NCI-H524 (cell line): Measurements from ENCODE around the gene BRF1.
A peak's percentile ranks its signal among the peaks of the same experiment; 100 is the strongest.

Experiments used
- DNase-seq, 2 experiments: peaks; one replicate each; lab custom pipeline; 2025; lab: John Stamatoyannopoulos, UW

Gene BRF1

GRCh38 chr14:105267820-105268548 lies 32.8 kb downstream of the BRF1 start:
- peak in 1 of 2 experiments; percentile 42 for DNase-seq

GRCh38 chr14:105261781-105262180 lies 39.0 kb downstream of the BRF1 start:
- peak in 1 of 2 experiments; percentile 37 for DNase-seq

GRCh38 chr14:105260959-105261358 lies 39.8 kb downstream of the BRF1 start:
- peak; percentile 87 to 95 for DNase-seq

GRCh38 chr14:105258846-105259245 lies 42.0 kb downstream of the BRF1 start:
- DNase-seq: no peak

- no peak for DNase-seq
These were observed 43.3 kb downstream of the BRF1 start for GRCh38 chr14:105257464-105257863.

GRCh38 chr14:105256292-105256960 lies 44.4 kb downstream of the BRF1 start:
- DNase-seq: no peak

- DNase-seq: peak in 1 of 2 experiments; percentile 46
These were observed 45.7 kb downstream of the BRF1 start for GRCh38 chr14:105255021-105255507.

- DNase-seq: no peak
These were observed 47.5 kb downstream of the BRF1 start for GRCh38 chr14:105253329-105253682.

GRCh38 chr14:105252552-105253328 lies 48.1 kb downstream of the BRF1 start:
- no peak for DNase-seq

GRCh38 chr14:105251920-105252319 lies 48.9 kb downstream of the BRF1 start:
- no peak for DNase-seq

- DNase-seq: no peak
These were observed 49.8 kb downstream of the BRF1 start for GRCh38 chr14:105250986-105251385.

- no peak for DNase-seq
These were observed 50.8 kb downstream of the BRF1 start for GRCh38 chr14:105250008-105250366.

GRCh38 chr14:105249182-105250007 lies 51.4 kb downstream of the BRF1 start:
- no peak for DNase-seq

- peak; percentile 65 to 89 for DNase-seq
These were observed 52.2 kb downstream of the BRF1 start, which contains the start of gene BTBD6 for GRCh38 chr14:105248368-105249181. Gene BTBD6 (plus strand): TSS chr14:105248533. CDS start chr14:105248712, 179 bp downstream.

GRCh38 chr14:105247715-105248367 lies 53.0 kb downstream of the BRF1 start:
- no peak for DNase-seq

GRCh38 chr14:105247026-105247425 lies 53.8 kb downstream of the BRF1 start:
- DNase-seq: no peak

GRCh38 chr14:105244334-105244733 lies 56.5 kb downstream of the BRF1 start:
- DNase-seq: no peak

GRCh38 chr14:105241641-105242040 lies 59.2 kb downstream of the BRF1 start:
- DNase-seq: no peak

GRCh38 chr14:105240811-105241576 lies 59.8 kb downstream of the BRF1 start:
- DNase-seq: no peak
